Smooth muscle cell (in vitro differentiated cells): ENCODE measurements around the gene XPO6. TPM values are rescaled to one million over a fixed set of nuclear protein-coding genes. Genes with fewer than 3 reads are reported as not detected.

Experiments
- DNase-seq: peaks from one replicate; lab custom pipeline; 2025; ENCODE audit not compliant: unreplicated experiment; lab: John Stamatoyannopoulos, UW
- H2AFZ ChIP-seq: fragments of 200-600 bp; sonication (generic); 2 replicates; pipeline ENCODE4 v1.6.0; 2016; ENCODE audit warnings: antibody characterized with exemption, low read depth, mild to moderate bottlenecking
- H3F3A ChIP-seq: fragments of 200-600 bp; sonication (generic); 2 replicates; pipeline ENCODE4 v1.6.0; 2017; ENCODE audit warnings: antibody characterized with exemption, low read depth
- H3K27ac ChIP-seq: fragments of 200-600 bp; sonication (generic); 2 replicates; pipeline ENCODE4 v1.5.1; 2016; ENCODE audit warnings: low read depth, mild to moderate bottlenecking
- H3K27me3 ChIP-seq: fragments of 200-600 bp; sonication (generic); 2 replicates; pipeline ENCODE4 v1.6.1; 2016; ENCODE audit warnings: low read depth, mild to moderate bottlenecking
- H3K36me3 ChIP-seq: fragments of 200-600 bp; sonication (generic); 2 replicates; pipeline ENCODE4 v1.5.1; 2016; ENCODE audit warnings: low read depth
- H3K4me1 ChIP-seq: fragments of 200-600 bp; sonication (generic); 2 replicates; pipeline ENCODE4 v1.5.1; 2016; ENCODE audit warnings: low read depth
- H3K4me2 ChIP-seq: fragments of 200-600 bp; sonication (generic); 2 replicates; pipeline ENCODE4 v1.6.0; 2016; ENCODE audit warnings: mild to moderate bottlenecking
- H3K4me3 ChIP-seq: fragments of 200-600 bp; sonication (generic); 2 replicates; pipeline ENCODE4 v1.5.1; 2016; ENCODE audit warnings: mild to moderate bottlenecking
- H3K79me2 ChIP-seq: fragments of 200-600 bp; sonication (generic); 2 replicates; pipeline ENCODE4 v1.6.0; 2016; ENCODE audit warnings: low read depth, mild to moderate bottlenecking
- H3K9ac ChIP-seq: fragments of 200-600 bp; sonication (generic); 2 replicates; pipeline ENCODE4 v1.6.0; 2016; ENCODE audit warnings: low read depth
- H3K9me3 ChIP-seq: fragments of 200-600 bp; sonication (generic); replicated peaks from 2 replicates; pipeline ENCODE4 v1.5.1; 2016; ENCODE audit warnings: low read depth
- H4K20me1 ChIP-seq: fragments of 200-600 bp; sonication (generic); 2 replicates; pipeline ENCODE4 v1.6.0; 2016; ENCODE audit warnings: low read depth
- WGBS: methylation state at CpG from one replicate; pipeline ENCODE4 v1.1.7; 2016; ENCODE audit warnings: low lambda C conversion rate; 5-methylcytosine and 5-hydroxymethylcytosine counted together
- polyA plus RNA-seq: library from polyadenylated mRNA; unstranded; fragments of >200 nt; fragmentation: Nextera tagmentation; extraction: Ambion mirVana; gene quantifications from 2 replicates; pipeline ENCODE4 v1.2.1, GENCODE V29; 2016
- total RNA-seq: library from RNA; depleted of rRNA; stranded (reverse); fragments of >200 nt; gene quantifications from 2 replicates; pipeline ENCODE4 v1.2.3, GENCODE V29; 2014
- TF ChIP-seq, protein P1 (sequence below): fragments of 200-600 bp; sonication (generic); IDR thresholded peaks from 2 replicates; pipeline ENCODE4 v1.5.1; 2017; ENCODE audit warnings: borderline replicate concordance, mild to moderate bottlenecking, antibody characterized with exemption; ENCODE audit not compliant: insufficient read depth, poor library complexity, severe bottlenecking

Gene XPO6
- total and polyA plus RNA-seq, 2 experiments from 2014 or later = 42.1 to 82.1 TPM

- Histone ChIP-seq H3K36me3 (no peaks in the 10 kb centered on the region), H3F3A (no peaks in the 10 kb centered on the region), H3K27me3 (no peaks in the 10 kb centered on the region), H2AFZ (no peak overlapping the region), H3K27ac (no peak overlapping the region), H3K79me2 (peaks cover 1% of the 10 kb centered on the region), H3K4me2 (no peak overlapping the region), H4K20me1 (peaks cover 16% of the 10 kb centered on the region), H3K9me3 (no peaks in the 10 kb centered on the region), H3K4me3 (no peak overlapping the region), H3K4me1 (no peaks in the 10 kb centered on the region), H3K9ac (no peak overlapping the region)
- 94% methylated on average over 5 of the region's 5 CpGs for WGBS
- TF ChIP-seq, protein P1, sequence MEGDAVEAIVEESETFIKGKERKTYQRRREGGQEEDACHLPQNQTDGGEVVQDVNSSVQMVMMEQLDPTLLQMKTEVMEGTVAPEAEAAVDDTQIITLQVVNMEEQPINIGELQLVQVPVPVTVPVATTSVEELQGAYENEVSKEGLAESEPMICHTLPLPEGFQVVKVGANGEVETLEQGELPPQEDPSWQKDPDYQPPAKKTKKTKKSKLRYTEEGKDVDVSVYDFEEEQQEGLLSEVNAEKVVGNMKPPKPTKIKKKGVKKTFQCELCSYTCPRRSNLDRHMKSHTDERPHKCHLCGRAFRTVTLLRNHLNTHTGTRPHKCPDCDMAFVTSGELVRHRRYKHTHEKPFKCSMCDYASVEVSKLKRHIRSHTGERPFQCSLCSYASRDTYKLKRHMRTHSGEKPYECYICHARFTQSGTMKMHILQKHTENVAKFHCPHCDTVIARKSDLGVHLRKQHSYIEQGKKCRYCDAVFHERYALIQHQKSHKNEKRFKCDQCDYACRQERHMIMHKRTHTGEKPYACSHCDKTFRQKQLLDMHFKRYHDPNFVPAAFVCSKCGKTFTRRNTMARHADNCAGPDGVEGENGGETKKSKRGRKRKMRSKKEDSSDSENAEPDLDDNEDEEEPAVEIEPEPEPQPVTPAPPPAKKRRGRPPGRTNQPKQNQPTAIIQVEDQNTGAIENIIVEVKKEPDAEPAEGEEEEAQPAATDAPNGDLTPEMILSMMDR = no peak
- DNase-seq = no peak
These were observed 70.8 kb downstream of the XPO6 start for GRCh38 chr16:28140788-28141618.

- H3K79me2 ChIP-seq = no peaks in the 10 kb centered on the region
- H3F3A ChIP-seq = no peaks in the 10 kb centered on the region
- no peaks in the 10 kb centered on the region for H3K4me1 ChIP-seq
- no peak overlapping the region for H2AFZ ChIP-seq
- DNase-seq = no peak
- H3K27me3 ChIP-seq = no peaks in the 10 kb centered on the region
- no peaks in the 10 kb centered on the region for H3K36me3 ChIP-seq
- WGBS = 88% methylated on average over 1 of the region's 1 CpG
- no peak overlapping the region for H3K4me3 ChIP-seq
- H4K20me1 ChIP-seq = peaks cover 17% of the 10 kb centered on the region
- no peaks in the 10 kb centered on the region for H3K9me3 ChIP-seq
- no peak overlapping the region for H3K4me2 ChIP-seq
- H3K27ac ChIP-seq = no peak overlapping the region
- no peak overlapping the region for H3K9ac ChIP-seq
- TF ChIP-seq, protein P1 = no peak
These were observed 72.2 kb downstream of the XPO6 start for GRCh38 chr16:28139530-28139929.

- Histone ChIP-seq H3K9me3 (no peaks in the 10 kb centered on the region), H4K20me1 (peaks cover 18% of the 10 kb centered on the region), H2AFZ (no peak overlapping the region), H3K36me3 (peaks cover 10% of the 10 kb centered on the region), H3K4me3 (no peak overlapping the region), H3K4me2 (no peak overlapping the region), H3K27me3 (no peaks in the 10 kb centered on the region), H3F3A (no peaks in the 10 kb centered on the region), H3K27ac (no peak overlapping the region), H3K9ac (no peak overlapping the region), H3K79me2 (no peaks in the 10 kb centered on the region), H3K4me1 (no peaks in the 10 kb centered on the region)
- TF ChIP-seq, protein P1 = no peak
- DNase-seq = no peak
- 99% methylated on average over 6 of the region's 6 CpGs for WGBS
These were observed 74.9 kb downstream of the XPO6 start for GRCh38 chr16:28136751-28137434.
